Measurements from ENCODE around the gene DNAJC12.

The DNAJC12 gene

DNA sequence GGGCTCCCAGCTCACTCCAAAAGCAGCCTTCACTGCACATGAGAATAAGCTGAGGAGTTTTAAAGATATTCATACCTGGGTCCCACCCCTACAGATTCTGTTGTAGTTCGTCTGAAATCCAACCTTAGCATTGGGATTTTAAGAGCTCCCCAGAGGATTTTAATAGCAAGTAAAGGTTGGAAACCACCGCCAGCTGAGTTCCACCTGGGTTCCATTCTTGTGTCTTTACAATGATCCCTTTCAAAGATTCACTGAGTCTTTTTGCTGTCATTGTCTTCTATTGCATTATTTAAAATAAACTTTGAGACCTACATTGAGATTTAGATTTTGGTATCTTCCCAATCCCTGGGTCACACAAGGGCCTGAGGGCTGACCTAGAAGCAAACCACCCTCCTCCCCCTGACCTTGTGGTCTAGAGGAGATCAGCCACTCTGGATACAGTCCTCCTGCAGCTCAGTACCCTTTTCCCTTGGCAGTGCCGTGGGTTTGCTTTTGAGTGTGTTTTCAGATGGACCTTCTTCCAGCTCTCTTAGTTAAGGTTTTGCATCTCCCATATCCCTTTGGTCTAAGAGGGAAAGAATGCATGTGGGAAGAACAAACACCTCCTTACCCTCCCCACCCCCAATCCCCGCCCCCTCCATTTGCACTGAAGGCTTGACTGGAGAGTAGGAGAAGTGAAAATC is 23.9 kb upstream of the DNAJC12 start:
- Histone ChIP-seq H2BK5ac (ENCODE audit: low read length) (no peak overlapping the region), H2BK120ac (ENCODE audit: low read depth, low read length) (no peak overlapping the region)
- no CpG with 5 or more reads among the region's 4 CpGs for WGBS, 2 donors (ENCODE audit: extremely low coverage in 2 of 2, insufficient read length in 2 of 2, insufficient replicate concordance in 1 of 2)

DNA sequence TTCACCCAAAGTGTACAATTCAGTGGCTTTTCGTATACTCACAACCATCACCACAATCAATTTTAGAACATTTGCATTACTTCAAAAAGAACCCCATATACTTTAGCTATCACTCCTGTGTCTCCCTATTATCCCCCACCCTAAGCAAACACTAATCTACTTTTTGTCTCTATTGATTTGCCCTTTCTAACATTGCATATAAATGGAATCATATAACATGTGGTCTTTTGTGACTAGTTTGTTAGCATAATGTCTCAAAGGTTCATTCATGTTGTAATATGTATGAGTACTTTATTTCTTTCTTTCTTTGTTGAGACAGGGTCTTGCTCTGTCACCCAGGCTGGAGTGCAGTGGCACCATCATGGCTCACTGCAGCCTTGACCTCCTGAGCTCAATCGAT is 21.0 kb upstream of the DNAJC12 start:
- no peak overlapping the region for H3K23ac ChIP-seq (ENCODE audit: low read depth, low read length, poor library complexity)
- no peak overlapping the region for H2BK15ac ChIP-seq (ENCODE audit: low read length)
- no peak overlapping the region for H4K8ac ChIP-seq (ENCODE audit: low read depth, low read length)
- H3K27ac ChIP-seq (replicated peaks; ENCODE audit: low read length): no peak overlapping the region
- WGBS, 2 donors (ENCODE audit: extremely low coverage in 2 of 2, insufficient read length in 2 of 2, insufficient replicate concordance in 1 of 2): no CpG with 5 or more reads among the region's 2 CpGs
- H3K79me1 ChIP-seq (ENCODE audit: low read depth, low read length): no peaks in the 10 kb centered on the region
- H2BK12ac ChIP-seq (ENCODE audit: low read length): no peak overlapping the region
- no peak overlapping the region for H3K4me2 ChIP-seq (ENCODE audit: insufficient read depth, low read length, poor library complexity, severe bottlenecking)
- DNase-seq (ENCODE audit: low spot score): no peak
- no peak overlapping the region for H2BK5ac ChIP-seq (ENCODE audit: low read length)
- H3K18ac ChIP-seq (ENCODE audit: low read length): no peak overlapping the region
- no peaks in the 10 kb centered on the region for H3K27me3 ChIP-seq (ENCODE audit: control insufficient read depth in 3 of 3, insufficient read depth in 3 of 3, low read depth in 1 of 3, low read length in 3 of 3)
- no peak overlapping the region for H2AFZ ChIP-seq (ENCODE audit: low read length)
- H3K36me3 ChIP-seq (replicated peaks in 1 of 2; ENCODE audit: control insufficient read depth in 2 of 2, insufficient read depth in 2 of 2, low read length in 2 of 2): no peaks in the 10 kb centered on the region
- H3K14ac ChIP-seq (ENCODE audit: low read length): no peak overlapping the region
- H2BK120ac ChIP-seq (ENCODE audit: low read depth, low read length): no peak overlapping the region
- H4K91ac ChIP-seq (ENCODE audit: low read depth, low read length, poor library complexity): no peak overlapping the region
- no peaks in the 10 kb centered on the region for H3K9me3 ChIP-seq (replicated peaks in 1 of 2; ENCODE audit: control insufficient read depth in 2 of 2, insufficient read depth in 1 of 2, low read depth in 1 of 2, low read length in 2 of 2)
- no peak overlapping the region for H3K4me3 ChIP-seq (ENCODE audit: low read length in 2 of 2)
- H3K4ac ChIP-seq (ENCODE audit: low read length): no peak overlapping the region
- H3K9ac ChIP-seq (ENCODE audit: low read depth, low read length, poor library complexity): no peak overlapping the region
- peaks cover 6 to 8% of the 10 kb centered on the region in 2 donors for H3K4me1 ChIP-seq (ENCODE audit: control insufficient read depth in 2 of 2, insufficient read depth in 1 of 2, low read depth in 1 of 2, low read length in 2 of 2)
- H2AK5ac ChIP-seq (ENCODE audit: low read depth, low read length): no peak overlapping the region

More for the DNA sequence above, 23.9 kb upstream of the DNAJC12 start:
- Histone ChIP-seq H3K4ac (ENCODE audit: low read length) (no peak overlapping the region), H3K23ac (ENCODE audit: low read depth, low read length, poor library complexity) (no peak overlapping the region), H2AK5ac (ENCODE audit: low read depth, low read length) (no peak overlapping the region), H2BK12ac (ENCODE audit: low read length) (no peak overlapping the region), H4K91ac (ENCODE audit: low read depth, low read length, poor library complexity) (no peak overlapping the region), H3K14ac (ENCODE audit: low read length) (no peak overlapping the region), H3K4me3 (ENCODE audit: low read length in 2 of 2) (no peak overlapping the region), H4K8ac (ENCODE audit: low read depth, low read length) (no peak overlapping the region), H3K4me1 (ENCODE audit: control insufficient read depth in 2 of 2, insufficient read depth in 1 of 2, low read depth in 1 of 2, low read length in 2 of 2) (peaks cover 6 to 8% of the 10 kb centered on the region in 2 donors), H3K36me3 (replicated peaks in 1 of 2; ENCODE audit: control insufficient read depth in 2 of 2, insufficient read depth in 2 of 2, low read length in 2 of 2) (no peaks in the 10 kb centered on the region), H3K4me2 (ENCODE audit: insufficient read depth, low read length, poor library complexity, severe bottlenecking) (peak overlapping the region; percentile 29), H3K27me3 (ENCODE audit: control insufficient read depth in 3 of 3, insufficient read depth in 3 of 3, low read depth in 1 of 3, low read length in 3 of 3) (no peaks in the 10 kb centered on the region), H3K27ac (replicated peaks; ENCODE audit: low read length) (no peak overlapping the region), H3K18ac (ENCODE audit: low read length) (no peak overlapping the region), H2AFZ (ENCODE audit: low read length) (peak overlapping the region; percentile 42), H2BK15ac (ENCODE audit: low read length) (no peak overlapping the region), H3K9me3 (replicated peaks in 1 of 2; ENCODE audit: control insufficient read depth in 2 of 2, insufficient read depth in 1 of 2, low read depth in 1 of 2, low read length in 2 of 2) (no peaks in the 10 kb centered on the region), H3K9ac (ENCODE audit: low read depth, low read length, poor library complexity) (no peak overlapping the region), H3K79me1 (ENCODE audit: low read depth, low read length) (no peaks in the 10 kb centered on the region)
- no peak for DNase-seq (ENCODE audit: low spot score)

DNA sequence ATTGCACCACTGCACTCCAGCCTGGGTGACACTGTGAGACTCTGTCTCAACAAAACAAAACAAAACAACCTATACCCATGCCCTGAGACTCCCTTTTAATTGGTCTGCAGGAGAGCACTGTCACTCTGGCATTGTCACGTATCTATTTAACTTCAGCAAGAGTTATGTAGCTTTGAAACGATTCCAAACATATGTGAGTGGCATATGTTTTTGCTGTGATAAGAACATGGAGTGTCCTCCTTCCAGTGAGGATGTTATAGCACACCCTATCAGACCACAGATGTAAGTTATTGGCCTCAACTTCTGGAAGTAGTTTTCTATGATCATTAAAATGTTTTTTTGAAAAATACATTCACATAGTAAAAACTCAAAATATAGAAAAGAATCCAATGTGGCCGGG is 15.5 kb upstream of the DNAJC12 start:
- no peak overlapping the region for H4K91ac ChIP-seq (ENCODE audit: low read depth, low read length, poor library complexity)
- no peak overlapping the region for H2BK12ac ChIP-seq (ENCODE audit: low read length)
- H3K9me3 ChIP-seq (replicated peaks in 1 of 2; ENCODE audit: control insufficient read depth in 2 of 2, insufficient read depth in 1 of 2, low read depth in 1 of 2, low read length in 2 of 2): no peaks in the 10 kb centered on the region
- no peak overlapping the region for H2BK120ac ChIP-seq (ENCODE audit: low read depth, low read length)
- no peaks in the 10 kb centered on the region for H3K27me3 ChIP-seq (ENCODE audit: control insufficient read depth in 3 of 3, insufficient read depth in 3 of 3, low read depth in 1 of 3, low read length in 3 of 3)
- H3K18ac ChIP-seq (ENCODE audit: low read length): no peak overlapping the region
- no peak overlapping the region for H2BK5ac ChIP-seq (ENCODE audit: low read length)
- H2BK15ac ChIP-seq (ENCODE audit: low read length): no peak overlapping the region
- no peaks in the 10 kb centered on the region for H3K4me1 ChIP-seq (ENCODE audit: control insufficient read depth in 2 of 2, insufficient read depth in 1 of 2, low read depth in 1 of 2, low read length in 2 of 2)
- no peak overlapping the region for H4K8ac ChIP-seq (ENCODE audit: low read depth, low read length)
- H3K9ac ChIP-seq (ENCODE audit: low read depth, low read length, poor library complexity): no peak overlapping the region
- no peak overlapping the region for H3K27ac ChIP-seq (replicated peaks; ENCODE audit: low read length)
- H2AK5ac ChIP-seq (ENCODE audit: low read depth, low read length): no peak overlapping the region
- no peak overlapping the region for H3K4ac ChIP-seq (ENCODE audit: low read length)
- H3K23ac ChIP-seq (ENCODE audit: low read depth, low read length, poor library complexity): no peak overlapping the region
- H3K4me2 ChIP-seq (ENCODE audit: insufficient read depth, low read length, poor library complexity, severe bottlenecking): no peak overlapping the region
- no peaks in the 10 kb centered on the region for H3K36me3 ChIP-seq (replicated peaks in 1 of 2; ENCODE audit: control insufficient read depth in 2 of 2, insufficient read depth in 2 of 2, low read length in 2 of 2)
- H2AFZ ChIP-seq (ENCODE audit: low read length): peak overlapping the region; percentile 7
- no CpG with 5 or more reads among the region's 3 CpGs for WGBS, 2 donors (ENCODE audit: extremely low coverage in 2 of 2, insufficient read length in 2 of 2, insufficient replicate concordance in 1 of 2)
- no peak overlapping the region for H3K14ac ChIP-seq (ENCODE audit: low read length)
- H3K4me3 ChIP-seq (ENCODE audit: low read length in 2 of 2): no peak overlapping the region
- DNase-seq (ENCODE audit: low spot score): no peak
- peaks cover 3% of the 10 kb centered on the region for H3K79me1 ChIP-seq (ENCODE audit: low read depth, low read length)

DNA sequence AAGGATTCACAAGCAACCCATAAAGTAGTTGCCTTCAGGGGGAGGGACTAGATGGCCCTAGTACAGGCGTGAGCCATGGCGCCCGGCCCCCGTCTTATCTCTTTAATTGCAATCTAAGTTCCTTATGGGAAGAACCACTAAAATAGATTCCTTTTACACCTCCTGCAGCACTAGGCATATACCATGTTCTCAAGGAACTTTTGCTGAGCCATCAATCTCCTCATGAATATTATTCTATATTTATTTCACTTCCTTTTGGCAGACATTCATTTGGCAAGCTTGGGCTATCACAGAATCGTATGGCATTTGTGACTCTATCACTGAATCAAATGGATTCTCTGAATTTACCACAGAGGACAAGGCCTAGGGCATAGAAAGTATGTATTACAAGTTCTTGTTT is 14.8 kb upstream of the DNAJC12 start:
- no peak overlapping the region for H3K27ac ChIP-seq (replicated peaks; ENCODE audit: low read length)
- peaks cover 3% of the 10 kb centered on the region for H3K79me1 ChIP-seq (ENCODE audit: low read depth, low read length)
- no peak overlapping the region for H3K9ac ChIP-seq (ENCODE audit: low read depth, low read length, poor library complexity)
- H3K27me3 ChIP-seq (ENCODE audit: control insufficient read depth in 3 of 3, insufficient read depth in 3 of 3, low read depth in 1 of 3, low read length in 3 of 3): no peaks in the 10 kb centered on the region
- no peak overlapping the region for H4K91ac ChIP-seq (ENCODE audit: low read depth, low read length, poor library complexity)
- H2AK5ac ChIP-seq (ENCODE audit: low read depth, low read length): no peak overlapping the region
- no peak for DNase-seq (ENCODE audit: low spot score)
- H2BK15ac ChIP-seq (ENCODE audit: low read length): no peak overlapping the region
- H3K4me2 ChIP-seq (ENCODE audit: insufficient read depth, low read length, poor library complexity, severe bottlenecking): no peak overlapping the region
- no peak overlapping the region for H2BK5ac ChIP-seq (ENCODE audit: low read length)
- no peak overlapping the region for H3K4me3 ChIP-seq (ENCODE audit: low read length in 2 of 2)
- no peak overlapping the region for H3K18ac ChIP-seq (ENCODE audit: low read length)
- H2BK12ac ChIP-seq (ENCODE audit: low read length): no peak overlapping the region
- no peak overlapping the region for H2AFZ ChIP-seq (ENCODE audit: low read length)
- no peak overlapping the region for H3K23ac ChIP-seq (ENCODE audit: low read depth, low read length, poor library complexity)
- H3K36me3 ChIP-seq (replicated peaks in 1 of 2; ENCODE audit: control insufficient read depth in 2 of 2, insufficient read depth in 2 of 2, low read length in 2 of 2): no peaks in the 10 kb centered on the region
- H3K4me1 ChIP-seq (ENCODE audit: control insufficient read depth in 2 of 2, insufficient read depth in 1 of 2, low read depth in 1 of 2, low read length in 2 of 2): no peaks in the 10 kb centered on the region
- no CpG with 5 or more reads among the region's 5 CpGs for WGBS, 2 donors (ENCODE audit: extremely low coverage in 2 of 2, insufficient read length in 2 of 2, insufficient replicate concordance in 1 of 2)
- H3K14ac ChIP-seq (ENCODE audit: low read length): no peak overlapping the region
- H4K8ac ChIP-seq (ENCODE audit: low read depth, low read length): no peak overlapping the region
- no peak overlapping the region for H3K4ac ChIP-seq (ENCODE audit: low read length)
- no peaks in the 10 kb centered on the region for H3K9me3 ChIP-seq (replicated peaks in 1 of 2; ENCODE audit: control insufficient read depth in 2 of 2, insufficient read depth in 1 of 2, low read depth in 1 of 2, low read length in 2 of 2)
- no peak overlapping the region for H2BK120ac ChIP-seq (ENCODE audit: low read depth, low read length)
